Thyroid gland (tissue), 4 donors: ENCODE results near the gene HRK. TPM values are rescaled to one million over a fixed set of nuclear protein-coding genes. Genes with fewer than 3 reads are reported as not detected.

Source experiments
- DNase-seq, 2 donors: peaks; one replicate each; pipeline ENCODE4 v3.0.0-alpha.2; 2019
- H3K27ac ChIP-seq, 3 donors: fragments of 200-600 bp; sonication (generic); 1 replicate in 2 of 3; 2 replicates in 1 of 3; pipeline ENCODE4 v1.5.1; 2016 to 2019; ENCODE audit warnings: mild to moderate bottlenecking in 1 of 3, moderate library complexity in 1 of 3
- H3K27me3 ChIP-seq: fragments of 200-600 bp; sonication (generic); one replicate; pipeline ENCODE4 v1.5.1; 2019
- H3K36me3 ChIP-seq, 2 donors: fragments of 200-600 bp; sonication (generic); one replicate each; pipeline ENCODE4 v1.5.1; 2016 to 2019
- H3K4me1 ChIP-seq, 2 donors: fragments of 200-600 bp; sonication (generic); one replicate each; pipeline ENCODE4 v1.5.1; 2017 to 2019
- H3K4me3 ChIP-seq, 3 donors: fragments of 200-600 bp; sonication (generic); replicated peaks in 1 of 3; 1 replicate in 2 of 3; 2 replicates in 1 of 3; pipeline ENCODE4 v1.5.1; 2016; ENCODE audit warnings: mild to moderate bottlenecking in 1 of 3
- H3K9me3 ChIP-seq: fragments of 200-600 bp; sonication (generic); one replicate; pipeline ENCODE4 v1.5.1; 2017
- CTCF ChIP-seq, 6 experiments: fragments of 200-600 bp in 3 of 6; fragments of 450-650 bp in 3 of 6; sonication (generic) in 3 of 6; IDR thresholded peaks; one replicate each; pipeline ENCODE4 v1.5.1; 2016 to 2019; ENCODE audit warnings: antibody characterized with exemption in 6 of 6, mild to moderate bottlenecking in 2 of 6, inconsistent platforms in 1 of 6, moderate library complexity in 1 of 6
- POLR2A ChIP-seq, 2 donors: fragments of 450-650 bp; IDR thresholded peaks; one replicate each; pipeline ENCODE4 v1.6.1; 2017; ENCODE audit warnings: antibody characterized with exemption in 2 of 2, mild to moderate bottlenecking in 2 of 2, moderate library complexity in 1 of 2
- WGBS, 2 donors: methylation state at CpG; one replicate each; pipeline ENCODE4 v1.1.5; 2017; 5-methylcytosine and 5-hydroxymethylcytosine counted together
- intact Hi-C: fragments of 100-400 bp; cut with DNase I; formaldehyde crosslinking; loops from one replicate; pipeline ENCODE4 v1.15.1; 2023
- total RNA-seq, 4 donors: library from RNA; depleted of rRNA; stranded (reverse); fragments of >200 nt; gene quantifications; one replicate each; pipeline ENCODE4 v1.2.3, GENCODE V29; 2016

HRK gene
- total RNA-seq, 4 donors from 2014 or later: 0.39 to 0.83 (median 0.48) TPM

GRCh38 chr12:116919706-116920485 lies 38.7 kb upstream of the HRK start:
- Histone ChIP-seq H3K9me3 (no peaks in the 10 kb centered on the region), H3K36me3 (no peaks in the 10 kb centered on the region), H3K27ac (peak overlapping the region; percentile 80 to 85 (median 83)), H3K27me3 (no peaks in the 10 kb centered on the region), H3K4me1 (peaks cover 24 to 61% of the 10 kb centered on the region in 2 donors), H3K4me3 (no peak overlapping the region)
- DNase-seq: peak; percentile 45 to 60
- intact Hi-C loops: loop anchor here (10.0 kb wide), 1 partner anchor 215 kb away; no protein-coding TSS in a partner anchor
- TF ChIP-seq POLR2A (IDR thresholded peaks at IDR 0.05) (no peak), CTCF (IDR thresholded peaks at IDR 0.05) (no peak)
- 33 to 38% methylated on average over 6 of the region's 6 CpGs for WGBS, 2 donors

- 64 to 72% methylated on average over 4 of the region's 4 CpGs for WGBS, 2 donors
- Histone ChIP-seq H3K27ac (peak overlapping the region; percentile 80 to 85 (median 83)), H3K36me3 (no peaks in the 10 kb centered on the region), H3K4me1 (peaks cover 24 to 60% of the 10 kb centered on the region in 2 donors), H3K27me3 (no peaks in the 10 kb centered on the region), H3K9me3 (no peaks in the 10 kb centered on the region), H3K4me3 (no peak overlapping the region)
- TF ChIP-seq POLR2A (IDR thresholded peaks at IDR 0.05): no peak
- no peak for TF ChIP-seq CTCF (IDR thresholded peaks at IDR 0.05)
- intact Hi-C loops: loop anchor here (10.0 kb wide), 1 partner anchor 214 kb away; no protein-coding TSS in a partner anchor
- DNase-seq: no peak
Measured at GRCh38 chr12:116919247-116919661, 38.0 kb upstream of the HRK start.

GRCh38 chr12:116918464-116918863 lies 37.2 kb upstream of the HRK start:
- no peak for DNase-seq
- Histone ChIP-seq H3K27ac (peak overlapping the region; percentile 6 to 83 (median 44)), H3K27me3 (no peaks in the 10 kb centered on the region), H3K36me3 (no peaks in the 10 kb centered on the region), H3K4me1 (peaks cover 24 to 60% of the 10 kb centered on the region in 2 donors), H3K4me3 (no peak overlapping the region), H3K9me3 (no peaks in the 10 kb centered on the region)
- intact Hi-C loops: loop anchor here (10.0 kb wide), 1 partner anchor 214 kb away; no protein-coding TSS in a partner anchor
- TF ChIP-seq CTCF (IDR thresholded peaks at IDR 0.05) (no peak), POLR2A (IDR thresholded peaks at IDR 0.05) (no peak)
- 92 to 100% methylated on average over 2 of the region's 2 CpGs for WGBS, 2 donors

GRCh38 chr12:116916714-116917114 lies 35.5 kb upstream of the HRK start:
- intact Hi-C loops: loop anchor here (10.0 kb wide), 1 partner anchor 212 kb away; no protein-coding TSS in a partner anchor
- H3K4me1 ChIP-seq: peaks cover 24 to 68% of the 10 kb centered on the region in 2 donors
- H3K27ac ChIP-seq: peak overlapping the region; percentile 7 to 76 (median 69)
- no peaks in the 10 kb centered on the region for H3K36me3 ChIP-seq
- no peaks in the 10 kb centered on the region for H3K9me3 ChIP-seq
- DNase-seq: peak; percentile 77 to 82
- TF ChIP-seq CTCF (IDR thresholded peaks at IDR 0.05) (peak in 4 of 6 experiments; percentile 31 to 73 (median 44)), POLR2A (IDR thresholded peaks at IDR 0.05) (peak in 1 of 2 donors; percentile 12)
- H3K27me3 ChIP-seq: no peaks in the 10 kb centered on the region
- H3K4me3 ChIP-seq: no peak overlapping the region
- 43 to 54% methylated on average over 5 of the region's 5 CpGs for WGBS, 2 donors

- Histone ChIP-seq H3K4me1 (peaks cover 24 to 67% of the 10 kb centered on the region in 2 donors), H3K27ac (peak overlapping the region; percentile 7 to 76 (median 69)), H3K4me3 (no peak overlapping the region), H3K9me3 (no peaks in the 10 kb centered on the region), H3K36me3 (no peaks in the 10 kb centered on the region), H3K27me3 (no peaks in the 10 kb centered on the region)
- no peak for TF ChIP-seq POLR2A (IDR thresholded peaks at IDR 0.05)
- TF ChIP-seq CTCF (IDR thresholded peaks at IDR 0.05): no peak
- DNase-seq: no peak
- intact Hi-C loops: loop anchor here (10.0 kb wide), 1 partner anchor 211 kb away; no protein-coding TSS in a partner anchor
Measured at GRCh38 chr12:116916122-116916521, 34.9 kb upstream of the HRK start.
